HepG2 (cell line): ENCODE measurements around the gene DCHS2. TPM values are rescaled to one million over a fixed set of nuclear protein-coding genes. Genes with fewer than 3 reads are reported as not detected.

ENCODE experiments used
- ATAC-seq: fragments of 200-7000 bp; cut with Tn5 transposase; 3 replicates; pipeline ENCODE4 v1.9.1; 2020; ENCODE audit warnings: mild to moderate bottlenecking, moderate library complexity
- BruUV-seq: library from RNA; stranded (reverse); fragments of 400-500 nt; replicated peaks from 2 replicates; lab custom pipeline; 2021; lab: Mats Ljungman, UMichigan
- CTCF ChIA-PET: fragments of 300-600 bp; formaldehyde crosslinking; extraction: SDS; loops from one replicate; lab custom pipeline; 2021; ENCODE audit warnings: low total read pairs, inconsistent platforms, low intra/inter-chr PET ratio; lab: Yijun Ruan, JAX
- POLR2A ChIA-PET: fragments of 350-600 bp; sonication (Branson Sonifier 250); formaldehyde crosslinking; loops from one replicate; lab custom pipeline; 2020; ENCODE audit warnings: antibody characterized with exemption, inconsistent platforms; lab: Yijun Ruan, JAX
- DNase-seq: peaks from one replicate; pipeline ENCODE4 v3.0.0-alpha.2; 2015; ENCODE audit warnings: low spot score
- FAIRE-seq: peaks from 3 replicates; lab custom pipeline; 2011; peaks lifted over from hg19 to GRCh38; lab: Jason Lieb, UNC
- H2AFZ ChIP-seq: one replicate; pipeline ENCODE4 v1.6.1; 2011; ENCODE audit warnings: low read length, inconsistent platforms
- H3K27ac ChIP-seq: fragments of 300-600 bp; 3 replicates; pipeline ENCODE4 v1.8.0; 2011; ENCODE audit warnings: mixed run types, mild to moderate bottlenecking, mixed read lengths, low read length, inconsistent platforms; ENCODE audit not compliant: insufficient read depth; ENCODE audit errors: extremely low read length
- H3K27me3 ChIP-seq, 2 experiments: fragments of 200-600 bp in 1 of 2; 2 replicates in 1 of 2; 3 replicates in 1 of 2; pipeline versions ENCODE4 v1.6.0 to v1.8.0; 2011; ENCODE audit warnings: low read length in 2 of 2, mild to moderate bottlenecking in 2 of 2, moderate library complexity in 2 of 2, inconsistent platforms in 1 of 2; ENCODE audit not compliant: insufficient read depth in 2 of 2, control insufficient read depth in 1 of 2
- H3K36me3 ChIP-seq, 2 experiments: fragments of 200-600 bp in 1 of 2; replicated peaks in 1 of 2; 2 replicates in 1 of 2; 3 replicates in 1 of 2; pipeline versions ENCODE4 v1.5.1 to v1.8.0; 2011; ENCODE audit warnings: low read length in 2 of 2, inconsistent platforms in 1 of 2; ENCODE audit not compliant: insufficient read depth in 2 of 2, control insufficient read depth in 1 of 2
- H3K4me1 ChIP-seq: 2 replicates; pipeline ENCODE4 v1.5.1; 2012; ENCODE audit warnings: low read length, inconsistent platforms; ENCODE audit not compliant: insufficient read depth
- H3K4me2 ChIP-seq: 2 replicates; pipeline ENCODE4 v1.6.0; 2011; ENCODE audit warnings: low read depth, low read length, inconsistent platforms
- H3K4me3 ChIP-seq, 3 experiments: fragments of 200-600 bp in 1 of 3; sonication (generic), shearing (Covaris generic) in 1 of 3; replicated peaks in 1 of 3; 2 replicates each; pipeline ENCODE4 v1.5.1; 2011 to 2016; ENCODE audit warnings: low read length in 3 of 3, inconsistent platforms in 2 of 3, low read depth in 2 of 3, mild to moderate bottlenecking in 2 of 3, control low read depth in 1 of 3, mixed read lengths in 1 of 3; ENCODE audit not compliant: insufficient read depth in 1 of 3
- H3K79me2 ChIP-seq: one replicate; pipeline ENCODE4 v1.6.1; 2011; ENCODE audit warnings: low read length, inconsistent platforms; ENCODE audit not compliant: insufficient read depth
- H3K9ac ChIP-seq: 2 replicates; pipeline ENCODE4 v1.6.0; 2011; ENCODE audit warnings: mild to moderate bottlenecking, low read depth, low read length, inconsistent platforms; ENCODE audit not compliant: insufficient read depth
- H3K9me3 ChIP-seq: 2 replicates; pipeline ENCODE4 v1.5.1; 2012; ENCODE audit warnings: mild to moderate bottlenecking, low read length
- H4K20me1 ChIP-seq: 2 replicates; pipeline ENCODE4 v1.6.0; 2011; ENCODE audit warnings: inconsistent platforms, mild to moderate bottlenecking, low read length, moderate library complexity; ENCODE audit not compliant: insufficient read depth
- ARID3A ChIP-seq: IDR thresholded peaks from 2 replicates; pipeline ENCODE4 v1.6.1; 2012; ENCODE audit warnings: low read depth, low read length, improper control_type of control experiment
- HNRNPL ChIP-seq: fragments of 200-400 bp; formaldehyde crosslinking; IDR thresholded peaks from 2 replicates; pipeline ENCODE4 v1.6.1; 2017; ENCODE audit warnings: mild to moderate bottlenecking, low read depth, low read length
- MLLT10 ChIP-seq: sonication (generic); formaldehyde crosslinking; IDR thresholded peaks from 2 replicates; pipeline ENCODE4 v1.4.0; 2020; ENCODE audit warnings: missing genetic modification reagents
- PRDM10 ChIP-seq: sonication (generic); formaldehyde crosslinking; IDR thresholded peaks from 2 replicates; pipeline ENCODE4 v1.4.0; 2020; ENCODE audit warnings: low read depth, missing genetic modification reagents
- SETDB1 ChIP-seq: sonication (generic); formaldehyde crosslinking; IDR thresholded peaks from 2 replicates; pipeline ENCODE4 v1.5.1; 2020; ENCODE audit warnings: missing genetic modification reagents, mild to moderate bottlenecking, borderline replicate concordance
- YEATS4 ChIP-seq: sonication (generic); formaldehyde crosslinking; IDR thresholded peaks from 2 replicates; pipeline ENCODE4 v1.4.0; 2020; ENCODE audit warnings: missing genetic modification reagents, borderline replicate concordance
- ZFP37 ChIP-seq: sonication (generic); formaldehyde crosslinking; IDR thresholded peaks from 2 replicates; pipeline ENCODE4 v1.4.0; 2020; ENCODE audit warnings: missing genetic modification reagents, borderline replicate concordance
- ZKSCAN1 ChIP-seq: fragments of 150-350 bp; IDR thresholded peaks from 2 replicates; pipeline ENCODE4 v1.6.1; 2014; ENCODE audit warnings: low read length
- ZNF235 ChIP-seq: sonication (generic); formaldehyde crosslinking; IDR thresholded peaks from 2 replicates; pipeline ENCODE4 v1.8.1; 2023; ENCODE audit warnings: mild to moderate bottlenecking, missing genetic modification reagents, borderline replicate concordance
- ZNF510 ChIP-seq: sonication (generic); formaldehyde crosslinking; IDR thresholded peaks from 2 replicates; pipeline ENCODE4 v1.4.0; 2020; ENCODE audit warnings: low read depth, mild to moderate bottlenecking, missing genetic modification reagents
- ZNF740 ChIP-seq: sonication (generic); formaldehyde crosslinking; IDR thresholded peaks from 2 replicates; pipeline ENCODE4 v1.4.0; 2020; ENCODE audit warnings: missing genetic modification reagents
- WGBS: methylation state at CpG from one replicate; pipeline ENCODE4 v1.1.6; 2017; ENCODE audit warnings: low lambda C conversion rate; 5-methylcytosine and 5-hydroxymethylcytosine counted together
- in situ Hi-C: cut with HindIII; loops from 2 replicates; pipeline ENCODE4 v1.10.0; 2017; ENCODE audit warnings: low pct_unique_long_range_greater_than_20kb; ENCODE audit not compliant: extremely low pct_ligation_motif_present
- intact Hi-C: fragments of 100-400 bp; cut with micrococcal nuclease; formaldehyde crosslinking; loops from one replicate; pipeline ENCODE4 v1.10.0; 2022; ENCODE audit not compliant: unreplicated experiment
- polyA plus RNA-seq, 8 experiments: library from polyadenylated mRNA; depleted of rRNA in 3 of 8; stranded (reverse) in 7 of 8; unstranded in 1 of 8; fragments of >200 nt; fragmentation: Illumina TruSeq in 4 of 8; extraction: Trizol in 4 of 8; gene quantifications; 2 replicates each; pipeline versions ENCODE4 v1.2.1 to v1.2.3, GENCODE V29; 2011 to 2016; ENCODE audit warnings: low read depth in 4 of 8, missing spikeins in 1 of 8, mixed read lengths in 1 of 8; ENCODE audit not compliant: insufficient read depth in 1 of 8
- total RNA-seq, 5 experiments: library from RNA; depleted of rRNA; stranded (reverse); fragments of >200 nt; fragmentation: Illumina TruSeq; extraction: Trizol; gene quantifications; 2 replicates each; pipeline ENCODE4 v1.2.3, GENCODE V29; 2016; ENCODE audit warnings: low read depth in 1 of 5

The DCHS2 gene
- total and polyA plus RNA-seq, 2 of the 13 experiments (the other 11 are each of a cell fraction or from before 2014, with no cell fraction given): 0.03 TPM; not detected in 1

- TF ChIP-seq PRDM10 (CRISPR knock-in tag) (no peak), ARID3A (no peak), YEATS4 (no peak)
Observed at GRCh38 chr4:154367659-154368058, 123.9 kb downstream of the DCHS2 start (continued).

GRCh38 chr4:154366956-154367355, 124.6 kb downstream of the DCHS2 start:
- no TSS peak for BruUV-seq
- peaks cover 0 to 3% of the 10 kb centered on the region in 2 experiments; a peak in 1 of 5 replicates for H3K27me3 ChIP-seq
- TF ChIP-seq SETDB1 (CRISPR knock-in tag) (no peak), HNRNPL (no peak), ZFP37 (CRISPR knock-in tag) (no peak), ZNF740 (CRISPR knock-in tag) (no peak), ZNF235 (no peak), MLLT10 (CRISPR knock-in tag) (no peak), ZKSCAN1 (no peak), ZNF510 (CRISPR knock-in tag) (no peak)
- no peak overlapping the region for H3K9ac ChIP-seq
- no peak overlapping the region for H3K4me2 ChIP-seq
- POLR2A ChIA-PET: no interaction called here
- CTCF ChIA-PET: no interaction called here
- no peaks in the 10 kb centered on the region for H3K79me2 ChIP-seq
- FAIRE-seq (no peak), ATAC-seq (no peak; the same call in 2 of the 3 replicates), DNase-seq (no peak)
- intact Hi-C loops: no loop called here
- H3K4me3 ChIP-seq: no peak overlapping the region
- no peaks in the 10 kb centered on the region for H3K36me3 ChIP-seq
- no peak overlapping the region for H2AFZ ChIP-seq
- no peaks in the 10 kb centered on the region for H3K9me3 ChIP-seq
- H3K27ac ChIP-seq: no peak overlapping the region
- H3K4me1 ChIP-seq: no peaks in the 10 kb centered on the region
- WGBS: 2% methylated on average over 4 of the region's 4 CpGs
- in situ Hi-C loops: no loop called here
- H4K20me1 ChIP-seq: no peaks in the 10 kb centered on the region
